GM21717 (cell line): ENCODE data around the gene FOXN3.

Experiments used
- ATAC-seq: cut with Tn5 transposase; IDR thresholded peaks from one replicate; pipeline ENCODE4 v1.9.1; 2021; ENCODE audit warnings: mild to moderate bottlenecking, moderate library complexity; ENCODE audit not compliant: unreplicated experiment

FOXN3 gene

GRCh38 chr14:89386212-89386886 is 30.7 kb downstream of the FOXN3 start:
- no peak for ATAC-seq

GRCh38 chr14:89384636-89385035 is 32.4 kb downstream of the FOXN3 start:
- no peak for ATAC-seq

- ATAC-seq = peak; percentile 78
Observed at GRCh38 chr14:89384023-89384422, 33.0 kb downstream of the FOXN3 start.

GRCh38 chr14:89382901-89383845 is 33.9 kb downstream of the FOXN3 start:
- no peak for ATAC-seq

- no peak for ATAC-seq
Observed at GRCh38 chr14:89382487-89382886, 34.5 kb downstream of the FOXN3 start.

GRCh38 chr14:89379891-89380820 is 36.9 kb downstream of the FOXN3 start:
- ATAC-seq = no peak

GRCh38 chr14:89379006-89379405 is 38.0 kb downstream of the FOXN3 start:
- no peak for ATAC-seq

GRCh38 chr14:89378119-89378518 is 38.9 kb downstream of the FOXN3 start:
- peak; percentile 84 for ATAC-seq

GRCh38 chr14:89377544-89377943 is 39.5 kb downstream of the FOXN3 start:
- no peak for ATAC-seq

- no peak for ATAC-seq
Observed at GRCh38 chr14:89374908-89375307, 42.1 kb downstream of the FOXN3 start.

GRCh38 chr14:89373185-89373584 is 43.8 kb downstream of the FOXN3 start:
- ATAC-seq = no peak

- ATAC-seq = no peak
Observed at GRCh38 chr14:89372512-89372883, 44.5 kb downstream of the FOXN3 start.

- ATAC-seq = no peak
Observed at GRCh38 chr14:89371585-89372511, 45.2 kb downstream of the FOXN3 start.

- ATAC-seq = no peak
Observed at GRCh38 chr14:89370781-89371180, 46.3 kb downstream of the FOXN3 start.

- ATAC-seq = no peak
Observed at GRCh38 chr14:89370381-89370780, 46.7 kb downstream of the FOXN3 start.

GRCh38 chr14:89369656-89370055 is 47.4 kb downstream of the FOXN3 start:
- no peak for ATAC-seq

- no peak for ATAC-seq
Observed at GRCh38 chr14:89368490-89369477, 48.2 kb downstream of the FOXN3 start.

GRCh38 chr14:89367779-89368120 is 49.3 kb downstream of the FOXN3 start:
- ATAC-seq = no peak
